PC-3 (cell line): ENCODE measurements around the gene BACH2.

Experiments
- CTCF ChIP-seq: fragments of 300-600 bp; sonication (generic); conservative IDR thresholded peaks from 2 replicates; pipeline ENCODE4 v1.5.1; 2017; ENCODE audit warnings: antibody characterized with exemption, low read depth, mild to moderate bottlenecking, low read length
- EZH2 ChIP-seq: fragments of 300-600 bp; sonication (generic); IDR thresholded peaks from one replicate; pipeline ENCODE4 v1.6.1; 2017; ENCODE audit warnings: antibody characterized with exemption, mild to moderate bottlenecking, low read length; ENCODE audit not compliant: unreplicated experiment

- TF ChIP-seq EZH2: no peak
- no peak for TF ChIP-seq CTCF
Measured at GRCh38 chr6:90103056-90103800, 193.4 kb downstream of the BACH2 start.
